ENCODE data around the gene IL22RA1. TPM values are rescaled to one million over a fixed set of nuclear protein-coding genes. Genes with fewer than 3 reads are reported as not detected.

The IL22RA1 gene
- total RNA-seq, 1 donor from 2014 or later: not detected

- Histone ChIP-seq H3K27me3 (ENCODE audit: insufficient read depth, low read length) (peaks cover 6% of the 10 kb centered on the region), H3K79me2 (ENCODE audit: insufficient read depth, low read length) (no peaks in the 10 kb centered on the region), H2AFZ (ENCODE audit: low read depth, low read length) (no peak overlapping the region), H3K4me2 (ENCODE audit: low read length) (no peak overlapping the region), H3K27ac (ENCODE audit: low read depth, low read length) (no peak overlapping the region), H3K4me3 (ENCODE audit: insufficient read depth, low read depth, low read length) (no peak overlapping the region), H4K20me1 (ENCODE audit: insufficient read depth, low read length) (no peaks in the 10 kb centered on the region), H3K36me3 (ENCODE audit: insufficient read depth, low read length) (no peaks in the 10 kb centered on the region), H3K4me1 (ENCODE audit: insufficient read depth, low read length) (no peaks in the 10 kb centered on the region), H3K9me3 (ENCODE audit: insufficient read depth, low read depth, low read length) (no peaks in the 10 kb centered on the region), H3K9ac (ENCODE audit: low read length) (no peak overlapping the region)
- H3K4me3 Mint-ChIP-seq (ENCODE audit: unreplicated experiment): no peak overlapping the region
- TF ChIP-seq EZH2 (IDR thresholded peaks at IDR 0.05; ENCODE audit: insufficient read depth, low read length): no peak
- TF ChIP-seq, protein P1, sequence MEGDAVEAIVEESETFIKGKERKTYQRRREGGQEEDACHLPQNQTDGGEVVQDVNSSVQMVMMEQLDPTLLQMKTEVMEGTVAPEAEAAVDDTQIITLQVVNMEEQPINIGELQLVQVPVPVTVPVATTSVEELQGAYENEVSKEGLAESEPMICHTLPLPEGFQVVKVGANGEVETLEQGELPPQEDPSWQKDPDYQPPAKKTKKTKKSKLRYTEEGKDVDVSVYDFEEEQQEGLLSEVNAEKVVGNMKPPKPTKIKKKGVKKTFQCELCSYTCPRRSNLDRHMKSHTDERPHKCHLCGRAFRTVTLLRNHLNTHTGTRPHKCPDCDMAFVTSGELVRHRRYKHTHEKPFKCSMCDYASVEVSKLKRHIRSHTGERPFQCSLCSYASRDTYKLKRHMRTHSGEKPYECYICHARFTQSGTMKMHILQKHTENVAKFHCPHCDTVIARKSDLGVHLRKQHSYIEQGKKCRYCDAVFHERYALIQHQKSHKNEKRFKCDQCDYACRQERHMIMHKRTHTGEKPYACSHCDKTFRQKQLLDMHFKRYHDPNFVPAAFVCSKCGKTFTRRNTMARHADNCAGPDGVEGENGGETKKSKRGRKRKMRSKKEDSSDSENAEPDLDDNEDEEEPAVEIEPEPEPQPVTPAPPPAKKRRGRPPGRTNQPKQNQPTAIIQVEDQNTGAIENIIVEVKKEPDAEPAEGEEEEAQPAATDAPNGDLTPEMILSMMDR (IDR thresholded peaks at IDR 0.05; ENCODE audit: insufficient read depth, low read depth, low read length): no peak
- H3K36me3 Mint-ChIP-seq (ENCODE audit: low read depth, unreplicated experiment): no peaks in the 10 kb centered on the region
- H3K9me3 Mint-ChIP-seq (ENCODE audit: unreplicated experiment): no peaks in the 10 kb centered on the region
- peaks cover 52% of the 10 kb centered on the region for H3K27me3 Mint-ChIP-seq (ENCODE audit: low read depth, unreplicated experiment)
- no peaks in the 10 kb centered on the region for H3K4me1 Mint-ChIP-seq (ENCODE audit: low read depth, unreplicated experiment)
- H3K27ac Mint-ChIP-seq (ENCODE audit: unreplicated experiment): no peak overlapping the region
- no peak for FAIRE-seq
- DNase-seq (ENCODE audit: low read depth): no peak
These were observed 48.4 kb downstream of the IL22RA1 start for GRCh38 chr1:24094554-24094953.

GRCh38 chr1:24093732-24094131 is 49.2 kb downstream of the IL22RA1 start:
- H3K27me3 ChIP-seq (ENCODE audit: insufficient read depth, low read length): peaks cover 6% of the 10 kb centered on the region
- Mint-ChIP-seq H3K9me3 (ENCODE audit: unreplicated experiment) (no peaks in the 10 kb centered on the region), H3K36me3 (ENCODE audit: low read depth, unreplicated experiment) (no peaks in the 10 kb centered on the region), H3K4me1 (ENCODE audit: low read depth, unreplicated experiment) (no peaks in the 10 kb centered on the region), H3K4me3 (ENCODE audit: unreplicated experiment) (no peak overlapping the region), H3K27me3 (ENCODE audit: low read depth, unreplicated experiment) (peaks cover 52% of the 10 kb centered on the region), H3K27ac (ENCODE audit: unreplicated experiment) (no peak overlapping the region)
- no peaks in the 10 kb centered on the region for H3K4me1 ChIP-seq (ENCODE audit: insufficient read depth, low read length)
- no peak overlapping the region for H3K27ac ChIP-seq (ENCODE audit: low read depth, low read length)
- FAIRE-seq (no peak), DNase-seq (ENCODE audit: low read depth) (no peak)
- no peak overlapping the region for H3K4me3 ChIP-seq (ENCODE audit: insufficient read depth, low read depth, low read length)
- no peak overlapping the region for H2AFZ ChIP-seq (ENCODE audit: low read depth, low read length)
- no peaks in the 10 kb centered on the region for H3K79me2 ChIP-seq (ENCODE audit: insufficient read depth, low read length)
- H3K4me2 ChIP-seq (ENCODE audit: low read length): no peak overlapping the region
- TF ChIP-seq, protein P1 (IDR thresholded peaks at IDR 0.05; ENCODE audit: insufficient read depth, low read depth, low read length): no peak
- TF ChIP-seq EZH2 (IDR thresholded peaks at IDR 0.05; ENCODE audit: insufficient read depth, low read length): no peak
- H4K20me1 ChIP-seq (ENCODE audit: insufficient read depth, low read length): no peaks in the 10 kb centered on the region
- no peak overlapping the region for H3K9ac ChIP-seq (ENCODE audit: low read length)
- H3K9me3 ChIP-seq (ENCODE audit: insufficient read depth, low read depth, low read length): no peaks in the 10 kb centered on the region
- no peaks in the 10 kb centered on the region for H3K36me3 ChIP-seq (ENCODE audit: insufficient read depth, low read length)

GRCh38 chr1:24092979-24093378 is 50.0 kb downstream of the IL22RA1 start:
- H3K9me3 ChIP-seq (ENCODE audit: insufficient read depth, low read depth, low read length): no peaks in the 10 kb centered on the region
- no peak overlapping the region for H3K4me2 ChIP-seq (ENCODE audit: low read length)
- H3K79me2 ChIP-seq (ENCODE audit: insufficient read depth, low read length): no peaks in the 10 kb centered on the region
- peaks cover 8% of the 10 kb centered on the region for H3K27me3 ChIP-seq (ENCODE audit: insufficient read depth, low read length)
- no peak for DNase-seq (ENCODE audit: low read depth)
- no peak for TF ChIP-seq EZH2 (IDR thresholded peaks at IDR 0.05; ENCODE audit: insufficient read depth, low read length)
- TF ChIP-seq, protein P1 (IDR thresholded peaks at IDR 0.05; ENCODE audit: insufficient read depth, low read depth, low read length): no peak
- H2AFZ ChIP-seq (ENCODE audit: low read depth, low read length): no peak overlapping the region
- H3K27ac ChIP-seq (ENCODE audit: low read depth, low read length): no peak overlapping the region
- Mint-ChIP-seq H3K4me3 (ENCODE audit: unreplicated experiment) (no peak overlapping the region), H3K9me3 (ENCODE audit: unreplicated experiment) (no peaks in the 10 kb centered on the region), H3K27me3 (ENCODE audit: low read depth, unreplicated experiment) (peaks cover 57% of the 10 kb centered on the region), H3K36me3 (ENCODE audit: low read depth, unreplicated experiment) (no peaks in the 10 kb centered on the region), H3K27ac (ENCODE audit: unreplicated experiment) (no peak overlapping the region), H3K4me1 (ENCODE audit: low read depth, unreplicated experiment) (no peaks in the 10 kb centered on the region)
- H3K36me3 ChIP-seq (ENCODE audit: insufficient read depth, low read length): no peaks in the 10 kb centered on the region
- no peak overlapping the region for H3K9ac ChIP-seq (ENCODE audit: low read length)
- H3K4me1 ChIP-seq (ENCODE audit: insufficient read depth, low read length): no peaks in the 10 kb centered on the region
- FAIRE-seq: no peak
- no peak overlapping the region for H3K4me3 ChIP-seq (ENCODE audit: insufficient read depth, low read depth, low read length)
- no peaks in the 10 kb centered on the region for H4K20me1 ChIP-seq (ENCODE audit: insufficient read depth, low read length)

Measured in astrocyte (in vitro differentiated cells and primary cell).